ENCODE data around the gene UBE3D.

UBE3D gene

DNA sequence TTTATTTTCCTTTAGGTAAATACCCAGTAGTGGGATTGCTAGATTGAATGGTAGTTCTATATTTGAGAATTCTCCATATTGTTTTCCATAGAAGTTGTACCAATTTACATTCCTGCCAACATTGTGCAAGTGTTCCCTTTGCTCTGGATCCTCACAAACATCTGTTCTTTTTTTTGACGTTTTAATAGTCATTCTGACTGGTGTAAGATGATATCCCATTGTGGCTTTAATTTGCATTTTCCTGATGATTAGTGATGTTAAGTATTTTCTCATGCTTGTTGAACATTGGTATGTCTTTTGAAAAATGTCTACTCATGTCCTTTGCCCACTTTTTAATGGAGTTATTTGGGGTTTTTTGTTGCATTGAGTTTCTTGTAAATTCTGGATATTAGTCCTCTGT, 85.6 kb downstream of the UBE3D start:
- DNase-seq (ENCODE audit: low read depth): no peak
- TF ChIP-seq, protein P1, sequence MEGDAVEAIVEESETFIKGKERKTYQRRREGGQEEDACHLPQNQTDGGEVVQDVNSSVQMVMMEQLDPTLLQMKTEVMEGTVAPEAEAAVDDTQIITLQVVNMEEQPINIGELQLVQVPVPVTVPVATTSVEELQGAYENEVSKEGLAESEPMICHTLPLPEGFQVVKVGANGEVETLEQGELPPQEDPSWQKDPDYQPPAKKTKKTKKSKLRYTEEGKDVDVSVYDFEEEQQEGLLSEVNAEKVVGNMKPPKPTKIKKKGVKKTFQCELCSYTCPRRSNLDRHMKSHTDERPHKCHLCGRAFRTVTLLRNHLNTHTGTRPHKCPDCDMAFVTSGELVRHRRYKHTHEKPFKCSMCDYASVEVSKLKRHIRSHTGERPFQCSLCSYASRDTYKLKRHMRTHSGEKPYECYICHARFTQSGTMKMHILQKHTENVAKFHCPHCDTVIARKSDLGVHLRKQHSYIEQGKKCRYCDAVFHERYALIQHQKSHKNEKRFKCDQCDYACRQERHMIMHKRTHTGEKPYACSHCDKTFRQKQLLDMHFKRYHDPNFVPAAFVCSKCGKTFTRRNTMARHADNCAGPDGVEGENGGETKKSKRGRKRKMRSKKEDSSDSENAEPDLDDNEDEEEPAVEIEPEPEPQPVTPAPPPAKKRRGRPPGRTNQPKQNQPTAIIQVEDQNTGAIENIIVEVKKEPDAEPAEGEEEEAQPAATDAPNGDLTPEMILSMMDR (conservative IDR thresholded peaks at IDR 0.05; ENCODE audit: low read depth, low read length): no peak
- no peak overlapping the region for H3K4me3 ChIP-seq (ENCODE audit: low read length)

DNA sequence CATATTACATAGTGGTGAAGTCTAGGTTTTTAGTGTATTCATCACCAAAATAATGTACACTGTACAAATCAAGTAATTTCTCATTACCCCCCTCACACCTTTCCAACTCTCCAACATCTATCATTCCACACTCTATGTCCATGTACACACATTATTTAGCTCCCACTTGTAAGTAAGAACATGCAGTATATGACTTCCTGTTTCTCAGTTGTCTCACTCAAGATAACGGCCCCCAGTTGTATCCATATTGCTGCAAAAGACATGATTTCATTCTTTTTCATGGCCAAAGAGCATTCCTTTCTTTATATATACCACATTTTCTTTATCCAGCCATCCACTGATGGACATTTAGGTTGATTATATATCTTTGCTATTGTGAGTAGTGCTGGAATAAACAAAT, 86.0 kb downstream of the UBE3D start:
- TF ChIP-seq, protein P1 (conservative IDR thresholded peaks at IDR 0.05; ENCODE audit: low read depth, low read length): no peak
- H3K4me3 ChIP-seq (ENCODE audit: low read length): no peak overlapping the region
- DNase-seq (ENCODE audit: low read depth): no peak

DNA sequence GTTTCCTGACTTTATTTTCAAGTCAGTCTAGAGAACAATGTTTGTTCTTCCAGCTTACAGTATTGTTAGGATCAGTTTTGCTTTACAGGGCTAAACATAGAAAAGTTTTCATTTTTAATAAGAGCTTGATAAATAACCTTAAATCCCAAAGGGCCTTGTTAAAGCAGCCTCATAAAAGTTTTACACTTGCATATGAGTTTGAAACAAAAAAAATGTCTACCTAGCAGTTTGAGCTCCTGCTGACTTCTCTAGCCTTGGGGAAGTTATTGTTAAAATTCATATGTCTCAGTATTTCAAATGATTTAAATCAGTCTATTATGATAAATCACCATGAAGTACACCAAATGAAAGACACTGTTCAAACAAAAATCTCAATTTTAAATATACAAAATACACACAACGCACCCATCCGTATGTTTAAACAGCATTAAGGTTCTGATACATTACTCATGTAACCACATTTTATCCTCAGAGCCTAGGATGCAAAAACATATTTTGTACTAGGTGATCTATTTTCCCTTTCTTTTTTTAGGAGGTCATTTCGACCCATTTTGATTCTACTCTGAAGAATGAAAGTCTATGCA, 87.2 kb downstream of the UBE3D start:
- no peak overlapping the region for H3K4me3 ChIP-seq (ENCODE audit: low read length)
- TF ChIP-seq, protein P1 (conservative IDR thresholded peaks at IDR 0.05; ENCODE audit: low read depth, low read length): no peak
- no peak for DNase-seq (ENCODE audit: low read depth)

DNA sequence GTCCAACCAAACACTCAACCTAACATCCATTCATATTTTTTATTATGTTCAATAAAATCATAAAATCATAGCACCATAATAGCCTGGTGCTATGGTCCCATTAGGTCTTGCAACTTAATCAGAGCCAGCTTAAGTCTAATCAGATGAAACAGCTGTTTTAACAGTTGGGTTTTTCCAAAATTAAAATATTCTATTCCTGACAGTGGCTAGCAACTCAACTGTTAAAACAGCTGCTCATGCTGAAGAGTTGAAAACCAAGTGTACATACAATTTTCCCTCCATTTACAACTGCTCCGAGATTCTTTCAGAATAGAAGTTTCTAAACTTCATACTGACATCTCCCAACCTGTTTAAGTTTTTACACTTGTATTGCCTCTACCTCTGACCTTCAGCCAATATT, 89.5 kb downstream of the UBE3D start:
- TF ChIP-seq, protein P1 (conservative IDR thresholded peaks at IDR 0.05; ENCODE audit: low read depth, low read length): no peak
- H3K4me3 ChIP-seq (ENCODE audit: low read length): no peak overlapping the region
- no peak for DNase-seq (ENCODE audit: low read depth)

DNA sequence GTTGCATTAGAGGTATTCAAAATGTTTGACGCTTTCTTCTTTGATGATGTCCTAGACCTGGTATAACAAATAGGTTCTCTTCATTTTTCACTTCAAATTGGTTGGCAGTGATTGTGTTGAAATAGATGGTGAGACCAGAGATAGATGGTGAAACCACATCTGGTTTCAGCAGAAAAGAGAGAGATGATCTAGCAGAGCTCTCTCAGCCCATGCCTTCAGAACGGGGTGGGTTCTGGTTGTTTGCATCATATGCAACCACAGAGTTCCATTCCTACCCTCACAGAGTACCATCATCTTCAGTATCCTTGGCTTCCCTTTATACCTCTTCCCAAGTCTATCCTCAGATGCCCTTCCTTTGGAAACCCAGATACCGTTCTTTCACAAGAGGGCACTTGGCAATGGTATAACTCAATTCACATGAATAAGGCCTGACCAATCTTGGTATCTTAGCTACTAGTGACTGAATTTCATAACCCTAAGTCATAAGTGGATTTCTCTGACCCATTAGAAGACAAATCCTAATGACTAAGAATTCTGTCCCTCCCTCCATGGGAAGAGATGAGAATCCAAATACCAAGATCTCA, 93.7 kb downstream of the UBE3D start:
- no peak for DNase-seq (ENCODE audit: low read depth)
- TF ChIP-seq, protein P1 (conservative IDR thresholded peaks at IDR 0.05; ENCODE audit: low read depth, low read length): no peak

DNA sequence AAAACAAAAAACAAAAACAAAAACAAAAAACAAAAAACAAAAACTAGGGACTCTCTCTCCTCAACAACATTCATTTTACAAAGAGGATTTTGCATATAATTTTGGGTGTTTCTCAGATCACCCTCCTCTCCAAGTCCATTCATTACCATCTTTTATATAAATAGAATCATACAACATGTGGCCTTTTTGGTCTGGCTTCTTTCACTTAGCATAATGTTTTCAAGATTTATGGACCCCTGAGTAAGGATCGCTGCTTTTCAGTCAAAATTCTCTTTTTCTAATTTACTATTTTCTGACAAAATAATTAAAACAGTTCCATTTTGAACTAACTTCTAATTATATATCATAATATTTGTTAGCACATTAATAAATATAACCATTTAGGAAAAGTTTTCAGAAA, 94.8 kb downstream of the UBE3D start:
- H3K4me3 ChIP-seq (ENCODE audit: low read length): no peak overlapping the region
- TF ChIP-seq, protein P1 (conservative IDR thresholded peaks at IDR 0.05; ENCODE audit: low read depth, low read length): no peak
- no peak for DNase-seq (ENCODE audit: low read depth)

More for the DNA sequence above, 93.7 kb downstream of the UBE3D start:
- H3K4me3 ChIP-seq (ENCODE audit: low read length): no peak overlapping the region

DNA sequence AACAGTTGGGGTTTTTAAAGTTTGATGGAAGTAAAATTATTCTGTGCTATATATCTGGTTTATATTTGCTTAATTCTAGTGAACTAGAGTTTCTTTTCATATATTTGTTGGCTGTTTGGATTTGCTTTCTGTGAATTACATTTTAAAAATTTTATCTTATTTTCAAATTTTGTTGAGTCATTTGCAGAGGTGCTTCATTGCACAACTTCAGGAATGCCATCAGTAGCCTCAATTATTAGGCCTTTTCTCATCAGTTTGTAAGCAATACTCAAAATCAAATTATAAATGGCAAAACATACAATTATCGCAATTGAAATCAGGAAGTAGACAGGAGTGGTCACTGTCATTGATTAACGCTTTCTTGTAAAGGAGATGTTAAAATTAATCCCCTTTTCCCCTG, 96.9 kb downstream of the UBE3D start:
- no peak overlapping the region for H3K4me3 ChIP-seq (ENCODE audit: low read length)
- TF ChIP-seq, protein P1 (conservative IDR thresholded peaks at IDR 0.05; ENCODE audit: low read depth, low read length): no peak
- DNase-seq (ENCODE audit: low read depth): no peak

Measured in retinal pigment epithelial cell (primary cell).